DMS79 (cell line): ENCODE data around the gene IL1F10.

Experiments used
- DNase-seq: peaks from one replicate; lab custom pipeline; 2025; lab: John Stamatoyannopoulos, UW

IL1F10 gene

DNA sequence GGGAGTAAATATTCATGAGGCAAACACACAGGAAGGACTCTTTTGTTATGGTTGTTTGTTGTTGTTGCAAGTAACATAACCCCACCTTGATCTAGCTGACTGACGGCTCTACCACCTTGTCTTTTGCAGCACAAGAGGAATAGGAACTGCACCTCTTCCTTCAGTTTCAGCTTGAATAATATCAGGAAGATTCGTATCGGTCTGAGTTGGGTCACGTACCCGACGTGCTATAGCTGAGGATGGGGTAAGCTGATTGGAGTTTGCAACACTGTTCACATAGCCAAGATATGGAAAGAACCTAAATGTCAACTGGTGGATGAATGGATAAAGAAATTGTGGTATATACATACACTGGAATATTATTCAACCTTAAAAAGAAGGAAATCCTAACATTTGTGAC, 45.1 kb downstream of the IL1F10 start:
- DNase-seq, result no peak

DNA sequence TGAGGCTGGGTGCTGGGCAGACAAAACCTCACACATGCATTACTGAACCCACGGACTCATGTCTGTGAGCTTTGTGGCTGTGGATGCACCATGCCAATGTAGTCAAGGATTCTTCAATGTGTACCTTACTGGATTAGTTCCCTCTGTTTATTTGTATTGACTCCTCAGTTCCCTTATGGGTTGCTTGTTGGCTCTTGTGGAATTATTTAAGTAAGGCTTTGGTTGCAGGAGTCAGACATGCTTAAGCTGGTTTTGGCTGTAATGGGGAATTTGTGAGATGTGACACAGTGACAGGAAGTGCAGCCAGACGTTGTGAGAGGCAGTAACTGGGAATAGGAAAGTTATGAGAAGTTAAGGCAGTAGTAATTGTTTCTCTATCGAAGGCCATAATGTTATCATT, 46.0 kb downstream of the IL1F10 start:
- DNase-seq, result no peak

DNA sequence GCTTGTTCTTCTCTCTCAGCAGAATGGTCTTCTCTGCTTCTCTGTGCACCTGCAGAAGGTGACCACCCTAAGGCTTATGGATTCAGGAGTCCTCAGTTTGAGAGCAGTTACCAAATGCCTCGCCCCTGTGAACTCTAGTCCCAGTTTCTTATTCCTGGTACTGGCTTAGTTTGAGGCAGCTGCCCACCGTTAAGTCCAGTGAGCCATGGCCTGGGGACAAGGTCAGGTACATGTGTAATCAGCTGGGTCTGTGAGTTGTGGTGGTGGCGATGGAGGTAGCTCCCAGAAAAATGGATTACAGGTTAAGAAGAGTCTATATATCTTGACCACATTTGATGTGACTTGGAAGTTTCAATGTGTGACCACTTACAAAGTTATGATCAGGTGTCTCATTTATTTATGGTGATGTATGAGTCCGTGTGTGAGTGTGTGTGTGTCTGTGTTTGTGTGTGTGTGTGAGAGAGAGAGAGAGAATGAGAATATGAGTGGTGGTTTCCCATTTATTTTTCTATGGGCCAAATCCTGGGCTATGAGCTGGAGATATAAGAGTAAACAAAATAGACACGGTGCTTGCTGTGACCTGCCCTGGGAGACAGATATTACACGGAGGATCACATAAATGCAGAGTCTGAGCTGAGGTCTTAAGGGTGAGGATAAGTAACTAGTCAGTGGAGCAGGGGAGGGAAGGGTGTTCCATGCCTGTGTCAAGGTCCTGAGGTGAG, 46.6 kb downstream of the IL1F10 start:
- no peak for DNase-seq

DNA sequence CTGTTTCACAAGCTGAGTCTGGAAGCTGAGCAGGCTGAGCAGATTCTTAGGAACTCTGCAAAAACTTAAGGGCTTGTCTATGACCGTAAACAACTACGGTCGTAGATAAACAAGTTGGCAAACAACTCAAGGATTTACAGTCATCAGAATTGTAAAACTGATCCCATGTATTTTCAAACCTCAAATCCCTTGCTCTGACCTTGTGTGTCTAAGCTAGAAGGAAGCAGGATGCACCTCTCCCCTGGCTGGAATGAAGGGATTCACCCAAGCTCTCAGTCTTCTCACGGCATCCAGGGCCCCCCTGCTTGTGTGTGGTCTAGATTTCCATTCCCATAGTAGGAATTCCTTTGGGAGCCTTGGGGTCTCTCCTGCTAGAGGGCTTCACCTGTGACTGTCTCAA, 47.2 kb downstream of the IL1F10 start:
- no peak for DNase-seq

DNA sequence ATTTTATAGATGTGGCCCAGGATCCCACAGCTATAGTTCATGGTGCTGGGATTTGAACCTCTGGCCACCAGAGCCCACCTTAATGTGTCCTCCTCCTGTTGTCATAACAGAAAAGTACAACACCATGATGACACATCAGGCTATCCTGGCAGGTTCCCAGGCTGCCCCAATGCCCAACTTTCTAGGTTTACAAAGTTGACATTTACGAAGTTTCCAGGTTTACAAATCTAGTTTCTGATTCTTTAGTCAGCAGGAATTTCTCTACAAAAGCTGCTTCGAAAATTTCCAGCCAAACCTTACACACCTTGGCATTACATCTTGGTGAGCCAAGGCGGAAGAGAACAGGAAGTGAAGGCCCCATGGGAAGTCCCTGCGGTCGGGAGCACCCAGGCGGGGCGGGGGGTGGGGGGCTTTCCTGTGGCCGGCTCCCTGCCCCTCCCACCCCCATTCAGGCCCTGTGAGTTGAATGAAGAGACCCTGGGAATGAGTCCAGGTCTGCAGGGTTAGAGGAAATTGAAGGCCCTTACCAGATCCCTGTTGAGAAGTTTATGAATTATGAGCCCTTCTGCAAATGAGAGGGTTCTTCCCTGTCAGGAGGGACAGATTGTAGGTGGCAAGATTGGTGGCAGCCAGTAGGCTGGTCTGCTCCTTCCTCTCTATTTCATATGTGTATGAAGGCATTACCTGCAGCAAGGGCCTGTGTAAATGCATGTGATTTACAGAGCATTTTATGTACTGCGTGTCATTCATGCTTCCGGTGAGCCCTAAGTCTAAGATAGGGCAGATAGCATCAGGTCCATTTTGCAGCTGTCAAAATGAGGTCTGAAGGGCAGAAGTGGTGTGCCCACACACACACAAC, 48.6 kb downstream of the IL1F10 start:
- no peak for DNase-seq

- DNase-seq, result no peak
Measured at GRCh38 chr2:113117541-113118262, 49.9 kb downstream of the IL1F10 start.

- no peak for DNase-seq
Measured at GRCh38 chr2:113118263-113118657, 50.5 kb downstream of the IL1F10 start.

GRCh38 chr2:113119111-113119510, 51.3 kb downstream of the IL1F10 start:
- DNase-seq, result no peak

DNA sequence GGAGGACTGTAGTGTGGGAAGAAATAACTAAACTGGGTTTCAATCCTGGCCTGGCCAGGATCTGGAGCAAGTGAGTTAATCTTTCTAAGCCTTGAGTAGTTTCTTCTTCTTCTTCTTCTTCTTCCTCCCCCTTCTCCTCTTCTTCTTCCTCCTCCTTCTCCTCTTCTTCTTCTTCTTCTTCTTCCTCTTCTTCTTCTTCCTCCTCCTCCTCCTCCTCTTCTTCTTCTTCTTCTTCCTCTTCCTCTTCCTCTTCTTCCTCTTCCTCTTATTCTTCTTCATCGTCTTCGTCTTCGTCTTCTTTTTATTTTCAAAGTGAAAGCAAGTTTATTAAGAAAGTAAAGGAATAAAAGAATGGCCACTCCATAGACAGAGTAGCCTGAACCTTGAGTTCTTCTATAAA, 53.1 kb downstream of the IL1F10 start:
- DNase-seq, result no peak

GRCh38 chr2:113122364-113122763, 54.6 kb downstream of the IL1F10 start:
- DNase-seq, result no peak

DNA sequence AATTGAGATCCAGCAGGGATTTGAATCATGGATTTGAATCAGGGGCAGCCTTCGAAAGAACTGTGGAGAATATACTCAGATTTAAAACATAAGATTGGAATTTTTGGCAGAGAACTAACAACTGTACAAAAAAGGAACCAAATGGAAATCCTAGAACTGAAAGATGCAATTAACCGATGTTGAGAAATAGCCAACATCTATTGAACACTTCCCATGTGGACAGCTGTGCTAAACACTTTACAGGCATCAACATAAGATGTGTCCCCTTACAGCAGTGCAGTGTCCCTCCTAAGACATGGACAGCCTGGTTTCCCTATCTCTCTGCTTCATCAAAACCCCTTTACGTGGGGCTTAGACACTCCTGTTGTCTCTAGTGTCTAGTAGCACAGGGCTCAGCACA, 56.0 kb downstream of the IL1F10 start:
- DNase-seq, result no peak

DNA sequence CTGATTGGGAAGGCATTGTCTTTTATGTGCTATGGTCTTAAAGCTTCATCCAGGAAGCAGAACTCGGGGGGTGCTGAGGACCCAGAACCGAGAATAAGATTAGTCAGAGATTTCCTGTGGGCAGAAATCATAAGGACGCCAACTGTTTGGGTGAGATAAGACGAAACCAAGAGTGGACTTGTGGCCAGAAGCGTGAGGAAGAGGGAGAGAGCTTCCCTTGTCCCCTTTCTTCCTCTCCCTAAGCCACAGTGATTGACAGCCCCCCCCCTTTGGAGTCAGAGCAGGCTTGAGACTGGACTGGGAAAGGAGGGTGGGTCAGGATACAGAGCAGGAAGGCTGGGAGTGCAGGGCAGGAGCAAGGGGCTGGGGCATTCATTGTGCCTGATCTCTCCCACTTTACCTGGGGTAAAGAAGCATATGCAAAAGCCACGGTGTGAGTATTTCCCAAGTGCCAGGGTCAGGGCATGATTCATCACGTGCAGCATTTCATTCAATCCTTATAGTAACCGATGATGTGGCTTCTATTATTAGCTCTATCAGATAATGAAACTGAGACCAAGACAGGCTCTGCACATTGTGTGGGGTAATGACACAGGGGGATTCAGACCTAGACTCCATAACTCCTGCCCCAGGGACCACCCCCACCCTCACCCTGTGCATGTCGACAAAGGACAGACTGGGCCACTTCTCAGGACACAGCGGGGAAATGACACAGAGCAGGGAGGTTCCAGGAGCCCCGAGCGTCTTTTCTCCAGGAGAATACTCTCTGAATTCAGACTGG, 56.6 kb downstream of the IL1F10 start:
- no peak for DNase-seq
